IMR-90 (cell line): ENCODE results near the gene GSE1. TPM values are rescaled to one million over a fixed set of nuclear protein-coding genes. Genes with fewer than 3 reads are reported as not detected.

Source experiments
- ATAC-seq: fragments of 200-7000 bp; cut with Tn5 transposase; 2 replicates; pipeline ENCODE4 v1.9.1; 2020; ENCODE audit warnings: low read depth, mild to moderate bottlenecking, moderate library complexity
- BruUV-seq: library from RNA; stranded (reverse); fragments of 400-500 nt; replicated peaks from 2 replicates; lab custom pipeline; 2021; lab: Mats Ljungman, UMichigan
- CTCF ChIA-PET: fragments of 300-600 bp; formaldehyde crosslinking; extraction: SDS; loops from one replicate; lab custom pipeline; 2021; ENCODE audit warnings: antibody characterized with exemption; lab: Yijun Ruan, JAX
- POLR2A ChIA-PET: fragments of 300-600 bp; sonication (Branson Sonifier 250); formaldehyde crosslinking; loops from one replicate; lab custom pipeline; 2022; ENCODE audit warnings: antibody characterized with exemption; ENCODE audit not compliant: unreplicated experiment; lab: Charles Lee
- DNase-seq: peaks from one replicate; pipeline ENCODE4 v3.0.0; 2013
- H2AFZ ChIP-seq: replicated peaks from 2 replicates; pipeline ENCODE3; 2013; ENCODE audit warnings: low read length, mild to moderate bottlenecking; ENCODE audit not compliant: poor library complexity
- H2AK5ac ChIP-seq: 2 replicates; pipeline ENCODE4 v1.6.1; 2013; ENCODE audit warnings: low read depth, low read length, inconsistent platforms
- H2AK9ac ChIP-seq: replicated peaks from 2 replicates; pipeline ENCODE3; 2013; ENCODE audit warnings: mild to moderate bottlenecking, low read depth, low read length, moderate library complexity; ENCODE audit not compliant: poor library complexity
- H2BK120ac ChIP-seq: 2 replicates; pipeline ENCODE4 v1.6.1; 2013; ENCODE audit warnings: low read depth, low read length, inconsistent platforms
- H2BK15ac ChIP-seq: 3 replicates; pipeline ENCODE4 v1.6.1; 2013; ENCODE audit warnings: low read depth, low read length, inconsistent platforms
- H2BK20ac ChIP-seq: 2 replicates; pipeline ENCODE4 v1.6.1; 2013; ENCODE audit warnings: low read depth, mild to moderate bottlenecking, inconsistent platforms, low read length, moderate library complexity
- H2BK5ac ChIP-seq: 2 replicates; pipeline ENCODE4 v1.6.1; 2013; ENCODE audit warnings: mild to moderate bottlenecking, low read depth, low read length, inconsistent platforms; ENCODE audit not compliant: poor library complexity, severe bottlenecking
- H3K14ac ChIP-seq: replicated peaks from 2 replicates; pipeline ENCODE4 v1.6.1; 2013; ENCODE audit warnings: low read depth, low read length, inconsistent platforms
- H3K18ac ChIP-seq: 2 replicates; pipeline ENCODE4 v1.6.1; 2013; ENCODE audit warnings: low read depth, low read length, control low read depth
- H3K23ac ChIP-seq: 2 replicates; pipeline ENCODE4 v1.6.1; 2013; ENCODE audit warnings: low read depth, low read length, inconsistent platforms
- H3K27ac ChIP-seq: 2 replicates; pipeline ENCODE4 v1.5.1; 2013; ENCODE audit warnings: mild to moderate bottlenecking, control low read depth, low read length; ENCODE audit not compliant: insufficient read depth
- H3K27me3 ChIP-seq: 2 replicates; pipeline ENCODE4 v1.6.1; 2013; ENCODE audit warnings: low read length; ENCODE audit not compliant: control insufficient read depth, insufficient read depth
- H3K36me3 ChIP-seq: 2 replicates; pipeline ENCODE4 v1.6.1; 2013; ENCODE audit warnings: low read length, mixed read lengths; ENCODE audit not compliant: control insufficient read depth, insufficient read depth
- H3K4ac ChIP-seq: 2 replicates; pipeline ENCODE4 v1.6.1; 2013; ENCODE audit warnings: low read depth, low read length, inconsistent platforms
- H3K4me1 ChIP-seq: 2 replicates; pipeline ENCODE4 v1.6.1; 2013; ENCODE audit warnings: low read length, mixed read lengths; ENCODE audit not compliant: control insufficient read depth, insufficient read depth
- H3K4me2 ChIP-seq: 2 replicates; pipeline ENCODE4 v1.6.1; 2013; ENCODE audit warnings: low read depth, mild to moderate bottlenecking, control low read depth, low read length, moderate library complexity
- H3K4me3 ChIP-seq: 2 replicates; pipeline ENCODE4 v1.5.1; 2013; ENCODE audit warnings: low read depth, mild to moderate bottlenecking, control low read depth, low read length, moderate library complexity; ENCODE audit not compliant: insufficient read depth
- H3K56ac ChIP-seq: 2 replicates; pipeline ENCODE4 v1.6.1; 2013; ENCODE audit warnings: low read length, inconsistent platforms; ENCODE audit not compliant: insufficient read depth; ENCODE audit errors: extremely low read depth
- H3K79me1 ChIP-seq, 2 experiments: 2 replicates each; pipeline ENCODE4 v1.6.1; 2013; ENCODE audit warnings: low read length in 2 of 2, inconsistent platforms in 1 of 2, low read depth in 1 of 2
- H3K9ac ChIP-seq: 2 replicates; pipeline ENCODE4 v1.6.1; 2013; ENCODE audit warnings: low read depth, low read length, control low read depth
- H3K9me1 ChIP-seq: 2 replicates; pipeline ENCODE4 v1.6.1; 2013; ENCODE audit warnings: low read length, inconsistent platforms; ENCODE audit not compliant: insufficient read depth
- H3K9me3 ChIP-seq: 2 replicates; pipeline ENCODE4 v1.6.1; 2013; ENCODE audit warnings: low read length; ENCODE audit not compliant: control insufficient read depth, insufficient read depth
- H4K20me1 ChIP-seq: 2 replicates; pipeline ENCODE4 v1.6.1; 2013; ENCODE audit warnings: low read length, inconsistent platforms; ENCODE audit not compliant: insufficient read depth
- H4K5ac ChIP-seq: 2 replicates; pipeline ENCODE4 v1.6.1; 2013; ENCODE audit warnings: mild to moderate bottlenecking, low read depth, low read length, control low read depth
- H4K8ac ChIP-seq, 2 experiments: 2 replicates each; pipeline ENCODE4 v1.6.1; 2013; ENCODE audit warnings: low read depth in 2 of 2, low read length in 2 of 2, control low read depth in 1 of 2, inconsistent platforms in 1 of 2
- H4K91ac ChIP-seq: 2 replicates; pipeline ENCODE4 v1.6.1; 2013; ENCODE audit warnings: low read depth, low read length, inconsistent platforms; ENCODE audit not compliant: insufficient read depth
- BHLHE40 ChIP-seq: fragments of 150-350 bp; IDR thresholded peaks from 2 replicates; pipeline ENCODE4 v1.6.1; 2016; ENCODE audit warnings: mild to moderate bottlenecking, low read depth, low read length
- CEBPB ChIP-seq: IDR thresholded peaks from 2 replicates; pipeline ENCODE4 v1.6.1; 2012; ENCODE audit warnings: low read depth, low read length, improper control_type of control experiment
- CHD1 ChIP-seq: IDR thresholded peaks from 2 replicates; pipeline ENCODE4 v1.6.1; 2012; ENCODE audit warnings: low read depth, low read length, improper control_type of control experiment
- CTCF ChIP-seq: conservative IDR thresholded peaks from 2 replicates; pipeline ENCODE4 v1.5.1; 2012; ENCODE audit warnings: mild to moderate bottlenecking, low read depth, low read length, improper control_type of control experiment
- ELK1 ChIP-seq: fragments of 150-350 bp; IDR thresholded peaks from 2 replicates; pipeline ENCODE4 v1.6.1; 2016; ENCODE audit warnings: low read depth, mild to moderate bottlenecking, low read length, moderate library complexity, borderline replicate concordance
- FOS ChIP-seq: fragments of 150-350 bp; IDR thresholded peaks from 2 replicates; pipeline ENCODE4 v1.6.1; 2016; ENCODE audit warnings: low read depth, low read length
- MAFK ChIP-seq: IDR thresholded peaks from 2 replicates; pipeline ENCODE4 v1.6.1; 2012; ENCODE audit warnings: low read depth, low read length, improper control_type of control experiment
- MAZ ChIP-seq: IDR thresholded peaks from 2 replicates; pipeline ENCODE4 v1.6.1; 2012; ENCODE audit warnings: low read depth, mild to moderate bottlenecking, low read length, improper control_type of control experiment, moderate library complexity, borderline replicate concordance
- MXI1 ChIP-seq: IDR thresholded peaks from 2 replicates; pipeline ENCODE4 v1.6.1; 2012; ENCODE audit warnings: low read depth, mild to moderate bottlenecking, low read length, moderate library complexity, borderline replicate concordance
- NFE2L2 ChIP-seq: fragments of 150-350 bp; IDR thresholded peaks from 2 replicates; pipeline ENCODE4 v1.6.1; 2016; ENCODE audit warnings: low read depth, mild to moderate bottlenecking, low read length
- POLR2A ChIP-seq: IDR thresholded peaks from 2 replicates; pipeline ENCODE4 v1.6.1; 2012; ENCODE audit warnings: mild to moderate bottlenecking, low read depth, low read length
- RAD21 ChIP-seq: IDR thresholded peaks from 2 replicates; pipeline ENCODE4 v1.6.1; 2012; ENCODE audit warnings: low read length, improper control_type of control experiment
- RCOR1 ChIP-seq: IDR thresholded peaks from 2 replicates; pipeline ENCODE4 v1.6.1; 2012; ENCODE audit warnings: mild to moderate bottlenecking, low read length, improper control_type of control experiment; ENCODE audit not compliant: insufficient replicate concordance
- RFX5 ChIP-seq: IDR thresholded peaks from 2 replicates; pipeline ENCODE4 v1.8.0; 2012; ENCODE audit warnings: low read depth, mild to moderate bottlenecking, low read length, moderate library complexity
- SMC3 ChIP-seq: fragments of 150-350 bp; IDR thresholded peaks from 2 replicates; pipeline ENCODE4 v1.6.1; 2016; ENCODE audit warnings: low read depth, mild to moderate bottlenecking, antibody characterized with exemption, low read length, moderate library complexity
- USF2 ChIP-seq: fragments of 150-350 bp; IDR thresholded peaks from 2 replicates; pipeline ENCODE4 v1.6.1; 2017; ENCODE audit warnings: mild to moderate bottlenecking, antibody characterized with exemption, low read length, low read depth
- WGBS, 2 experiments: methylation state at CpG; one replicate each; pipeline versions ENCODE4 v1.1.5 to v1.1.7; 2013; ENCODE audit warnings: missing lambda C conversion rate in 2 of 2; ENCODE audit not compliant: insufficient read length in 1 of 2; ENCODE audit errors: extremely low coverage in 2 of 2; 5-methylcytosine and 5-hydroxymethylcytosine counted together
- dilution Hi-C: fragments of 300-500 bp; cut with HindIII; formaldehyde crosslinking; loops from one replicate; pipeline ENCODE4 v1.14.3; 2018; ENCODE audit warnings: low sequenced_read_pairs; ENCODE audit not compliant: unreplicated experiment
- in situ Hi-C: fragments of 300-500 bp; cut with MboI; formaldehyde crosslinking; loops from 3 replicates; pipeline ENCODE4 v1.14.3; 2019; ENCODE audit warnings: low sequenced_read_pairs, inconsistent platforms, mixed read lengths
- intact Hi-C: fragments of 100-400 bp; cut with micrococcal nuclease; formaldehyde crosslinking; loops from 2 replicates; pipeline ENCODE4 v1.10.0; 2022
- polyA plus RNA-seq, 3 experiments: library from polyadenylated mRNA; depleted of rRNA; stranded (reverse); fragments of >200 nt; gene quantifications; 2 replicates each; pipeline ENCODE4 v1.2.3, GENCODE V29; 2012; ENCODE audit warnings: low replicate concordance in 1 of 3
- total RNA-seq: library from RNA; depleted of rRNA; stranded (reverse); fragments of >200 nt; gene quantifications from 2 replicates; pipeline ENCODE4 v1.2.3, GENCODE V29; 2012

The GSE1 gene
- total and polyA plus RNA-seq, 2 of the 4 experiments (the other 2 are of a cell fraction) = 14.9 to 25.5 TPM

DNA sequence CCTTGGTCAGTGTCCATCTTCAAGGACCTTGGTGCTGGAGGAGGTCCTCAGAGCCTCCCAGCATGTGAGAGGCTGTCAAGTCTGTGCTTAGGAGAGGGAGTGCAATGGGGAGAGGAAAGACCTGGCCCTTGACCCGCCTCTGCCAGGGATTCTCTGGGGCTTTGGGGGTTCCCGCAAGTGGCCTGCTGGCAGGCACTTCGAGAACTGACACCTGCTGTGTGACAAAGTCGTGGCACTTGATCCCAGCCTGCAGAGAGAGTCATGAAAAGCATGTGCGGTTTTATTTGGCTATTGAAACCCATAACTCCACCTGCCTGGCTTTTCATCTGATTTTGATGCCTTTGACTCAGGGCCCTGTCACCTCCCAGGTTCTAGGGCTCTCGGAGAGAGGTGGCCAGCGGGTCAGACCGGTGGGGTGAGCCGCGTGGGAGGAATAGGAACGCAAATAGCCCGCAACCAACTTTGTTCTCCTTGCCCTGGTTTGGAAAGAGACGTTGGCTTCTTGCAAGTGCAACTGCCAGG, 42.8 kb upstream of the GSE1 start:
- Histone ChIP-seq H3K9ac (no peak overlapping the region), H3K27ac (0 out of 2 replicates have a peak overlapping the region, but pooled peaks have one; percentile 23), H2BK120ac (no peak overlapping the region), H2BK15ac (no peak overlapping the region), H2AK9ac (peak overlapping the region; percentile 31), H3K23ac (no peak overlapping the region), H3K4me2 (no peak overlapping the region), H3K18ac (no peak overlapping the region), H3K36me3 (peaks cover 4% of the 10 kb centered on the region; the same call in 1 of the 2 replicates), H2AK5ac (peak overlapping the region; percentile 14), H3K4me3 (no peak overlapping the region), H4K91ac (peak overlapping the region; percentile 27; the same call in 1 of the 2 replicates), H3K9me3 (peaks cover 2% of the 10 kb centered on the region; the same call in 1 of the 2 replicates), H3K14ac (0 out of 2 replicates have a peak overlapping the region, but pooled peaks have one; percentile 45), H3K9me1 (peaks cover 24% of the 10 kb centered on the region), H4K20me1 (peaks cover 94% of the 10 kb centered on the region), H2AFZ (peak overlapping the region; percentile 46), H2BK5ac (no peak overlapping the region), H4K5ac (no peak overlapping the region), H3K56ac (no peak overlapping the region), H3K79me1 (peaks cover 29 to 94% of the 10 kb centered on the region in 2 experiments), H3K4ac (0 out of 2 replicates have a peak overlapping the region, but pooled peaks have one; percentile 36), H2BK20ac (no peak overlapping the region), H3K4me1 (peaks cover 20% of the 10 kb centered on the region), H4K8ac (no peak overlapping the region), H3K27me3 (no peaks in the 10 kb centered on the region)
- ChIA-PET CTCF (interaction anchor here (0.9 kb wide), 1 partner anchor 16 kb away, joined by 3 read pairs; no protein-coding TSS in a partner anchor), POLR2A (no interaction called here)
- dilution Hi-C loops (no loop called here), in situ Hi-C loops (no loop called here), intact Hi-C loops (no loop called here)
- no peak; the same call in 1 of the 2 replicates for ATAC-seq
- no peak for DNase-seq
- TF ChIP-seq RAD21 = no peak
- TF ChIP-seq SMC3 = no peak
- no peak for TF ChIP-seq CEBPB
- no peak for TF ChIP-seq RCOR1
- TF ChIP-seq FOS = no peak
- no peak for TF ChIP-seq MAFK
- TF ChIP-seq RFX5 = no peak
- TF ChIP-seq CTCF = no peak
- no peak for TF ChIP-seq MAZ
- no peak for TF ChIP-seq CHD1
- TF ChIP-seq USF2 = no peak
- no peak for TF ChIP-seq BHLHE40
- TF ChIP-seq ELK1 = no peak
- no peak for TF ChIP-seq POLR2A
- TF ChIP-seq NFE2L2 = no peak
- no peak for TF ChIP-seq MXI1
- no TSS peak for BruUV-seq
- WGBS, 2 experiments = 82% methylated on average over 4 of the region's 13 CpGs; no CpG with 5 or more reads in 1 of the 2 experiments
